K562 (cell line): Measurements from ENCODE around the gene VSIG4. TPM values are rescaled to one million over a fixed set of nuclear protein-coding genes. Genes with fewer than 3 reads are reported as not detected.

ENCODE experiments used
- CBFA2T3 ChIP-seq: fragments of 450-650 bp; IDR thresholded peaks from 2 replicates; pipeline ENCODE4 v1.6.1; 2017
- CCAR2 ChIP-seq: fragments of 200-400 bp; formaldehyde crosslinking; IDR thresholded peaks from 2 replicates; pipeline ENCODE4 v1.6.1; 2017; ENCODE audit warnings: mild to moderate bottlenecking, low read depth, low read length
- GTF2E2 ChIP-seq: fragments of 200-800 bp; sonication (Bioruptor generic); IDR thresholded peaks from 2 replicates; pipeline ENCODE4 v1.6.1; 2016; ENCODE audit warnings: missing genetic modification characterization, missing compliant biosample characterization
- HDAC3 ChIP-seq: fragments of 450-650 bp; IDR thresholded peaks from 2 replicates; pipeline ENCODE4 v1.6.1; 2018; ENCODE audit warnings: borderline replicate concordance, mild to moderate bottlenecking, moderate library complexity; ENCODE audit not compliant: partially characterized antibody
- HLTF ChIP-seq: fragments of 450-650 bp; IDR thresholded peaks from 2 replicates; pipeline ENCODE4 v1.6.1; 2016
- NR2C2 ChIP-seq, 2 experiments: fragments of 200-800 bp in 1 of 2; sonication (Bioruptor generic) in 1 of 2; sonication (generic) in 1 of 2; formaldehyde crosslinking in 1 of 2; IDR thresholded peaks; 2 replicates each; pipeline versions ENCODE4 v1.6.1 to v1.8.0; 2016 to 2022; ENCODE audit warnings: mild to moderate bottlenecking in 1 of 2, missing compliant biosample characterization in 1 of 2, missing genetic modification characterization in 1 of 2, missing genetic modification reagents in 1 of 2
- RAD21 ChIP-seq, 2 experiments: fragments of 250-450 bp in 1 of 2; fragments of 450-650 bp in 1 of 2; sonication (Bioruptor Pico) in 1 of 2; formaldehyde crosslinking in 1 of 2; IDR thresholded peaks in 1 of 2; conservative IDR thresholded peaks in 1 of 2; 2 replicates each; pipeline versions ENCODE4 v1.4.0 to v1.8.0; 2020 to 2022; ENCODE audit warnings: mild to moderate bottlenecking in 2 of 2, moderate library complexity in 1 of 2
- ZBTB7A ChIP-seq: IDR thresholded peaks from 2 replicates; pipeline ENCODE4 v1.6.1; 2011; ENCODE audit warnings: low read depth, mild to moderate bottlenecking, low read length, moderate library complexity, borderline replicate concordance; ENCODE audit not compliant: control insufficient read depth
- ZFX ChIP-seq: sonication (generic); formaldehyde crosslinking; IDR thresholded peaks from 2 replicates; pipeline ENCODE4 v1.8.0; 2022; ENCODE audit warnings: mild to moderate bottlenecking, missing genetic modification reagents, moderate library complexity
- polyA plus RNA-seq, 8 experiments: library from polyadenylated mRNA; depleted of rRNA in 4 of 8; stranded (reverse) in 5 of 8; unstranded in 3 of 8; fragments of >200 nt; fragmentation: Nextera tagmentation in 2 of 8; fragmentation: Illumina TruSeq in 1 of 8; extraction: Ambion mirVana in 2 of 8; extraction: Trizol in 1 of 8; gene quantifications; 2 replicates each; pipeline versions ENCODE4 v1.2.1 to v1.2.3, GENCODE V29; 2011 to 2014; ENCODE audit warnings: inconsistent platforms in 1 of 8, missing spikeins in 1 of 8
- total RNA-seq, 7 experiments: library from RNA; depleted of rRNA in 6 of 7; stranded (reverse); fragments of >200 nt in 6 of 7; fragmentation: Illumina TruSeq in 2 of 7; extraction: Trizol in 2 of 7; gene quantifications; 2 replicates each; pipeline versions ENCODE4 v1.2.1 to v1.2.3, GENCODE V29; 2011 to 2021; ENCODE audit warnings: low replicate concordance in 1 of 7
- TF ChIP-seq, protein P1 (sequence below), 3 experiments: fragments of 200-800 bp in 1 of 3; fragments of 250-450 bp in 1 of 3; fragments of 450-650 bp in 1 of 3; sonication (Bioruptor Pico) in 1 of 3; sonication (Bioruptor generic) in 1 of 3; formaldehyde crosslinking in 1 of 3; IDR thresholded peaks; 2 replicates each; pipeline versions ENCODE4 v1.6.1 to v1.8.0; 2016 to 2022; ENCODE audit warnings: mild to moderate bottlenecking in 2 of 3, missing genetic modification characterization in 2 of 3, missing compliant biosample characterization in 1 of 3, moderate library complexity in 1 of 3
- TF ChIP-seq, protein P2 (sequence below): fragments of 450-650 bp; IDR thresholded peaks from 2 replicates; pipeline ENCODE4 v1.6.1; 2014; ENCODE audit warnings: low read depth, mild to moderate bottlenecking, moderate library complexity, borderline replicate concordance
- TF ChIP-seq, protein P3 (sequence below), 2 experiments: IDR thresholded peaks in 1 of 2; conservative IDR thresholded peaks in 1 of 2; 2 replicates each; pipeline ENCODE4 v1.6.1; 2016; ENCODE audit warnings: low read depth in 2 of 2, mild to moderate bottlenecking in 1 of 2, missing compliant biosample characterization in 1 of 2, missing genetic modification characterization in 1 of 2, moderate library complexity in 1 of 2
- TF ChIP-seq, protein P4 (sequence below): fragments of 450-650 bp; IDR thresholded peaks from 2 replicates; pipeline ENCODE4 v1.6.1; 2018; ENCODE audit warnings: mild to moderate bottlenecking, low read depth; ENCODE audit not compliant: partially characterized antibody
- TF ChIP-seq, protein P5 (sequence below), 2 experiments: fragments of 450-650 bp; conservative IDR thresholded peaks; 2 replicates each; pipeline ENCODE4 v1.6.1; 2017; ENCODE audit warnings: mild to moderate bottlenecking in 2 of 2, moderate library complexity in 2 of 2

VSIG4 gene
- total and polyA plus RNA-seq, 9 of the 15 experiments (the other 6 are each of a cell fraction or from before 2014, with no cell fraction given), result 0.22 to 1.6 (median 0.46) TPM; not detected in 1

DNA sequence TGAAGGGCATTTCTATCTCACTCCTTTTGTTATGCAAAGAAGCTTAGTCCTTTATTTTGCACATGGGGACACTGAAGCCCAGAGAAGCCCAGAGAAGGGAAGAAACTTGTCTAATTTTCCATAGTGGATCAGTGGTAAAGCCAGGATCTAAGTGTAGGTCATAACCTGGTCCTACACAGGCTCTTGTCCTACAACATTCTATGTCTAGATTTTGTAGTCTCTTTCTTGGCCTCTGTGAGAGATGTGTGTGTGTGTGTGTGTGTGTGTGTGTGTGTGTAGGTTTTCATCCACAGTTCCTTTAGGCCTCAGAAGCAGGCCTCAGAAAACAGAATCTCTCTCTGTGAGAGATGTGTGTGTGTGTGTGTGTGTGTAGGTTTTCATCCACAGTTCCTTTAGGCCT lies 38.3 kb downstream of the VSIG4 start (continued):
- TF ChIP-seq, protein P1, sequence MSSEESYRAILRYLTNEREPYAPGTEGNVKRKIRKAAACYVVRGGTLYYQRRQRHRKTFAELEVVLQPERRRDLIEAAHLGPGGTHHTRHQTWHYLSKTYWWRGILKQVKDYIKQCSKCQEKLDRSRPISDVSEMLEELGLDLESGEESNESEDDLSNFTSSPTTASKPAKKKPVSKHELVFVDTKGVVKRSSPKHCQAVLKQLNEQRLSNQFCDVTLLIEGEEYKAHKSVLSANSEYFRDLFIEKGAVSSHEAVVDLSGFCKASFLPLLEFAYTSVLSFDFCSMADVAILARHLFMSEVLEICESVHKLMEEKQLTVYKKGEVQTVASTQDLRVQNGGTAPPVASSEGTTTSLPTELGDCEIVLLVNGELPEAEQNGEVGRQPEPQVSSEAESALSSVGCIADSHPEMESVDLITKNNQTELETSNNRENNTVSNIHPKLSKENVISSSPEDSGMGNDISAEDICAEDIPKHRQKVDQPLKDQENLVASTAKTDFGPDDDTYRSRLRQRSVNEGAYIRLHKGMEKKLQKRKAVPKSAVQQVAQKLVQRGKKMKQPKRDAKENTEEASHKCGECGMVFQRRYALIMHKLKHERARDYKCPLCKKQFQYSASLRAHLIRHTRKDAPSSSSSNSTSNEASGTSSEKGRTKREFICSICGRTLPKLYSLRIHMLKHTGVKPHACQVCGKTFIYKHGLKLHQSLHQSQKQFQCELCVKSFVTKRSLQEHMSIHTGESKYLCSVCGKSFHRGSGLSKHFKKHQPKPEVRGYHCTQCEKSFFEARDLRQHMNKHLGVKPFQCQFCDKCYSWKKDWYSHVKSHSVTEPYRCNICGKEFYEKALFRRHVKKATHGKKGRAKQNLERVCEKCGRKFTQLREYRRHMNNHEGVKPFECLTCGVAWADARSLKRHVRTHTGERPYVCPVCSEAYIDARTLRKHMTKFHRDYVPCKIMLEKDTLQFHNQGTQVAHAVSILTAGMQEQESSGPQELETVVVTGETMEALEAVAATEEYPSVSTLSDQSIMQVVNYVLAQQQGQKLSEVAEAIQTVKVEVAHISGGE (CRISPR knock-in tag; IDR thresholded peaks at IDR 0.05), result peak in 1 of 3 experiments; percentile 32; a peak in 1 of 6 replicates
- TF ChIP-seq, protein P2, sequence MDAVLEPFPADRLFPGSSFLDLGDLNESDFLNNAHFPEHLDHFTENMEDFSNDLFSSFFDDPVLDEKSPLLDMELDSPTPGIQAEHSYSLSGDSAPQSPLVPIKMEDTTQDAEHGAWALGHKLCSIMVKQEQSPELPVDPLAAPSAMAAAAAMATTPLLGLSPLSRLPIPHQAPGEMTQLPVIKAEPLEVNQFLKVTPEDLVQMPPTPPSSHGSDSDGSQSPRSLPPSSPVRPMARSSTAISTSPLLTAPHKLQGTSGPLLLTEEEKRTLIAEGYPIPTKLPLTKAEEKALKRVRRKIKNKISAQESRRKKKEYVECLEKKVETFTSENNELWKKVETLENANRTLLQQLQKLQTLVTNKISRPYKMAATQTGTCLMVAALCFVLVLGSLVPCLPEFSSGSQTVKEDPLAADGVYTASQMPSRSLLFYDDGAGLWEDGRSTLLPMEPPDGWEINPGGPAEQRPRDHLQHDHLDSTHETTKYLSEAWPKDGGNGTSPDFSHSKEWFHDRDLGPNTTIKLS, result no peak
- no peak for TF ChIP-seq NR2C2 (CRISPR knock-in tag; IDR thresholded peaks at IDR 0.05)
- 0 out of 2 replicates have a peak, but pooled peaks have one; percentile 13 for TF ChIP-seq NR2C2 (tag; IDR thresholded peaks at IDR 0.05)
- TF ChIP-seq, protein P3, sequence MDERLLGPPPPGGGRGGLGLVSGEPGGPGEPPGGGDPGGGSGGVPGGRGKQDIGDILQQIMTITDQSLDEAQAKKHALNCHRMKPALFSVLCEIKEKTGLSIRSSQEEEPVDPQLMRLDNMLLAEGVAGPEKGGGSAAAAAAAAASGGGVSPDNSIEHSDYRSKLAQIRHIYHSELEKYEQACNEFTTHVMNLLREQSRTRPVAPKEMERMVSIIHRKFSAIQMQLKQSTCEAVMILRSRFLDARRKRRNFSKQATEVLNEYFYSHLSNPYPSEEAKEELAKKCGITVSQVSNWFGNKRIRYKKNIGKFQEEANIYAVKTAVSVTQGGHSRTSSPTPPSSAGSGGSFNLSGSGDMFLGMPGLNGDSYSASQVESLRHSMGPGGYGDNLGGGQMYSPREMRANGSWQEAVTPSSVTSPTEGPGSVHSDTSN (CRISPR knock-in tag; IDR thresholded peaks at IDR 0.05; ENCODE audit: low read depth), result no peak
- TF ChIP-seq, protein P3 (tag; conservative IDR thresholded peaks at IDR 0.05; ENCODE audit: low read depth), result no peak
- no peak for TF ChIP-seq ZBTB7A
- TF ChIP-seq, protein P4, sequence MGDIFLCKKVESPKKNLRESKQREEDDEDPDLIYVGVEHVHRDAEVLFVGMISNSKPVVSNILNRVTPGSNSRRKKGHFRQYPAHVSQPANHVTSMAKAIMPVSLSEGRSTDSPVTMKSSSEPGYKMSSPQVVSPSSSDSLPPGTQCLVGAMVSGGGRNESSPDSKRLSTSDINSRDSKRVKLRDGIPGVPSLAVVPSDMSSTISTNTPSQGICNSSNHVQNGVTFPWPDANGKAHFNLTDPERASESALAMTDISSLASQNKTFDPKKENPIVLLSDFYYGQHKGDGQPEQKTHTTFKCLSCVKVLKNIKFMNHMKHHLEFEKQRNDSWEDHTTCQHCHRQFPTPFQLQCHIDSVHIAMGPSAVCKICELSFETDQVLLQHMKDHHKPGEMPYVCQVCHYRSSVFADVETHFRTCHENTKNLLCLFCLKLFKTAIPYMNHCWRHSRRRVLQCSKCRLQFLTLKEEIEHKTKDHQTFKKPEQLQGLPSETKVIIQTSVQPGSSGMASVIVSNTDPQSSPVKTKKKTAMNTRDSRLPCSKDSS, result no peak
- no peak for TF ChIP-seq HLTF
- TF ChIP-seq, protein P5, sequence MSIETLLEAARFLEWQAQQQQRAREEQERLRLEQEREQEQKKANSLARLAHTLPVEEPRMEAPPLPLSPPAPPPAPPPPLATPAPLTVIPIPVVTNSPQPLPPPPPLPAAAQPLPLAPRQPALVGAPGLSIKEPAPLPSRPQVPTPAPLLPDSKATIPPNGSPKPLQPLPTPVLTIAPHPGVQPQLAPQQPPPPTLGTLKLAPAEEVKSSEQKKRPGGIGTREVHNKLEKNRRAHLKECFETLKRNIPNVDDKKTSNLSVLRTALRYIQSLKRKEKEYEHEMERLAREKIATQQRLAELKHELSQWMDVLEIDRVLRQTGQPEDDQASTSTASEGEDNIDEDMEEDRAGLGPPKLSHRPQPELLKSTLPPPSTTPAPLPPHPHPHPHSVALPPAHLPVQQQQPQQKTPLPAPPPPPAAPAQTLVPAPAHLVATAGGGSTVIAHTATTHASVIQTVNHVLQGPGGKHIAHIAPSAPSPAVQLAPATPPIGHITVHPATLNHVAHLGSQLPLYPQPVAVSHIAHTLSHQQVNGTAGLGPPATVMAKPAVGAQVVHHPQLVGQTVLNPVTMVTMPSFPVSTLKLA (conservative IDR thresholded peaks at IDR 0.05), result no peak
- TF ChIP-seq HDAC3, result no peak
- TF ChIP-seq GTF2E2 (tag), result no peak
- no peak for TF ChIP-seq CBFA2T3
- no peak for TF ChIP-seq CCAR2
- TF ChIP-seq RAD21 (CRISPR knock-in tag; conservative IDR thresholded peaks at IDR 0.05 in 1 of 2, IDR thresholded peaks at IDR 0.05 in 1 of 2), result no peak
- peak; percentile 56; the same call in 1 of the 2 replicates for TF ChIP-seq ZFX (CRISPR knock-in tag)
